HG03442 (cell line): Measurements from ENCODE around the gene RACGAP1.

Source experiments
- ATAC-seq: cut with Tn5 transposase; IDR thresholded peaks from one replicate; pipeline ENCODE4 v1.9.1; 2021; ENCODE audit warnings: mild to moderate bottlenecking, moderate library complexity; ENCODE audit not compliant: unreplicated experiment

The RACGAP1 gene

DNA sequence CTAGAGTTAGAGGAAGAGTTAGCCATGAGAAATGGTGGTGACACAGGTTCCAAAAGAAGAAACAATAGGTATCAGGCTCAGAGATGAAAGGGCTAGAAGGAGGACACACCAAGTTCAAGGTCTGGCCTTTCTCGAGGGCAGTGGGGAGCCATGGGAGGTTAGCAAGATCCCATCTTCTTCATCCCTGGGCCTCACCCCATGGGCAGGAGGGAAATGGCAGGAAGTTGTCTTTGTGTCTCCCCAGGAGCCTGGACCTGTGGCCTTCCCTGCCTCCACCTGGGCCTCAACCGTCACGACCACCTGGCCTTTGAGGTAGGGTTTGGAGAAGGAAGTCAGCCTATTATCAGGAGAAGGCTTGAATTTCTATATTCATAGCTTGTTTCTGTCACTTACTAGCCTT, 80.6 kb downstream of the RACGAP1 start:
- ATAC-seq, result no peak

DNA sequence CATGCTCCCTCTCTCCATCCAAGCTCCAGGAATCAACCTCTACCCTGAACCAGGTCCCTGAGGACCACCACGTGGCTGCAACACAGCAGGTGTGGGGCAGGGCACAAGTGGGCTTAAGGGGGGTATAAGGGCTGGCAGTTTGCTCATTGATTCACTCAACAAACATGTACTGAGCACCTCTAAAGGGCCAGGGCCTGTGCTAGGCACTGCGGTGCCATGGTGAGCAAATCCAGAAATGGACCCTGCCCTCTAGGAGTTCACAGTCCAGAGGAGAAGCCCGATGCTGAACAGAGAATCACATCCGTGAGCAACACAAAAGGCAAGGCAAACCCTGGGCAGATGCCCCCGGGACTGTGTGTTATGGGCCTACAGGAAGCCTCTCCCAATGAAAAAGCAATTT, 81.2 kb downstream of the RACGAP1 start:
- no peak for ATAC-seq

DNA sequence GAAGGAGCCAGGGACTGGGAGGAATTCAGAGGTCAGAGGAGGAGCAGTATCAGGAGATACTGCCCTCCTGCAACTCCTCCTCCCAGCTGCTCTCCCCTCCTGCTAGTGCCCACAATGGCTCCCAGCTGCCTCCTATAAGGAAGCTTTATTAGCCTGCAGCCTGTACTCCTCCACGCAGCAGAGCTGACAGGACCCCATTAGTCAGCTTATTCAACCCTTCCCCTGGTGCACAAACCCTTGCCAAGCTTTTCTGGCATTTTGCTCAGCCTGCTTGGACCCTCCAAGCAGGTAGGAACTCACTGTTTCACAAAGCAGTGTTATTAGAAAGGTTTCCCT, 81.7 kb downstream of the RACGAP1 start:
- no peak for ATAC-seq

DNA sequence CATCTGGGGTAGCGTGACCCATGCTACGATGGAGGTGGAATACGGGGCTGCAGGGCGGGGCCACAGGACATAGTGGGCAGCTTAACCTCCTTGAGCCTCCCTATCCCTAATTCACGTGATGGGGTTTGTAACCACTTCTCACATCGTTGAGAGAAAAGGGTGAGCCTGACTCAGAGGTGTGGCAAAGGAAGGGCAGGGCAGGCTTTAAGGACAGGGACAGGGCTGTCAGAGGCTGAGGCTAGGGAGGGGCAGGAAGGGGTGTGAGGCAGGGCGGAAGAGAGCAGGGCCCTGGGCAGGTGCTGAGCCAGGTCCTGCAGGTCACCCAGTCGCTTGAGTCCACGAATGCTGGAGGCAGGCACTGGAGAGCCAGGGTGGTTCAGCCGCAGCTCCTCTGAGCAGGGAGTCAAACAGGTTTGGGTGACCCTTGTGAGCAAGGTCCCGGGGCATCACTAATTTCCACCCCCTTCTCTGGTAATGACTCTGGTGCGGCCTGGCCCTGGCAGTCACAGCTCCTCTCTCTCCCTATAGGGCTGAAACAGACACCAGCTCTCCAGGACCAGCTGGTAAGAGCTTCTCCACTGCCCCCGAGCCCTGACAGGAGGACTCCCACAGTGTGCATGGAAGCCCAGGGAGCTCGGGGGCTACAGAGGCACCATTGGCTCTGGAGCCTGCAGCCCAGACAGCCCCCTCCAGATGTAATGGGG, 82.2 kb downstream of the RACGAP1 start:
- ATAC-seq, result no peak

DNA sequence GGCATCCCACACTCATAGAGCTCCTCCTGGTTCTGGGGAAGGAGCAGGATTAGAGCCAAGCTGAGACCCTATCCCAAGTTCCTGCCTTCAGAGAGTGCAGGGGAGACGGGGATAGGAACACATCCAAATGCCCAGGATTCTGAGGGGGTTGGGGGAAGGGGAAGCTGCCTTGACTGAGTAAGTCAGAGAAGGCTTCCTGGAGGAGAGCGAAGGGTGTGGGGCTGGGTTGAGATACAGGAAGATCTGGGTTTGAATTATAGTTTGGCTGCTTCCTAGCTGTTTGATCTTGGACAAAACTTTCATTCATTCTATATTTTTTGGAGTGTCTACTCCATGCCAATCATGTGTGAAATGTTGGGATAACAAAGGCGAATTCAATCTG, 82.8 kb downstream of the RACGAP1 start:
- ATAC-seq, result no peak

GRCh38 chr12:49941556-49942511, 83.5 kb downstream of the RACGAP1 start:
- ATAC-seq, result no peak

GRCh38 chr12:49939707-49940106, 85.6 kb downstream of the RACGAP1 start:
- no peak for ATAC-seq

- ATAC-seq, result no peak
Observed at GRCh38 chr12:49939307-49939706, 86.0 kb downstream of the RACGAP1 start.
